ENCODE results near the gene PTPRD.

Gene PTPRD

DNA sequence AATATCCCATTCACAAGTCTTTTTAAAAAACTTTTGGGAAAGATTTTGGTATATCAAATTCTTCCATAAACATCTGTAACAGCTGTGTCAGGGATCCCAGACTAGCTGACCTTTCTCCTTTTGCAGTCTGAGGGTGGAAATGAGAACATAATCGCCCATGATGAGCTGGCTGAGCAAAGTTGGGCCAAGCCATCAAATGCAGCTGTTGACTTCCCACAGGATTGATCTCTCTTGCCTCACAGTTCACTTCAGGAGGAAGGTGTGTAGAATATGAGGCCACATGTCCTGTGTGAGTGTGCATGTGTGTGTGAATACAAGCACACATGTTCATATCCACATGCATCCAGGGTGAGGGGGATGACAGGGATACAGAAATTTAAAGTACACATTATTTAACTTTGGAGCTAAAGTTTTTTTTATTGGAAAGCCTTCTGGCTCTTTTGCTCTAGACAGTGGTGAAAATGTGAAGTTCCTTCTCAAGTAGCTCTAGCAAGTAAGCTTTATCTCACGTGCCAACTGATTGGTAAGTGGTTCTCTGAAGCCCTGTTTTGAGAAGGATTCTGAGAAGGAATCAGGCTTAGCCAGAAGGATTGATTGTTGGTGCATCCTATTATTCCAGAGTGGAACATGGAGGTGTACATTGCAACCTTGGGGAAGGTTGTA, 2344.5 kb downstream of the PTPRD start:
- no peak for DNase-seq (ENCODE audit: low spot score)
- TF ChIP-seq, protein P1, sequence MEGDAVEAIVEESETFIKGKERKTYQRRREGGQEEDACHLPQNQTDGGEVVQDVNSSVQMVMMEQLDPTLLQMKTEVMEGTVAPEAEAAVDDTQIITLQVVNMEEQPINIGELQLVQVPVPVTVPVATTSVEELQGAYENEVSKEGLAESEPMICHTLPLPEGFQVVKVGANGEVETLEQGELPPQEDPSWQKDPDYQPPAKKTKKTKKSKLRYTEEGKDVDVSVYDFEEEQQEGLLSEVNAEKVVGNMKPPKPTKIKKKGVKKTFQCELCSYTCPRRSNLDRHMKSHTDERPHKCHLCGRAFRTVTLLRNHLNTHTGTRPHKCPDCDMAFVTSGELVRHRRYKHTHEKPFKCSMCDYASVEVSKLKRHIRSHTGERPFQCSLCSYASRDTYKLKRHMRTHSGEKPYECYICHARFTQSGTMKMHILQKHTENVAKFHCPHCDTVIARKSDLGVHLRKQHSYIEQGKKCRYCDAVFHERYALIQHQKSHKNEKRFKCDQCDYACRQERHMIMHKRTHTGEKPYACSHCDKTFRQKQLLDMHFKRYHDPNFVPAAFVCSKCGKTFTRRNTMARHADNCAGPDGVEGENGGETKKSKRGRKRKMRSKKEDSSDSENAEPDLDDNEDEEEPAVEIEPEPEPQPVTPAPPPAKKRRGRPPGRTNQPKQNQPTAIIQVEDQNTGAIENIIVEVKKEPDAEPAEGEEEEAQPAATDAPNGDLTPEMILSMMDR (IDR thresholded peaks at IDR 0.05; ENCODE audit: borderline replicate concordance, control extremely low read depth, extremely low read depth, insufficient read depth, missing control alignments), result no peak
- in situ Hi-C loops (cut with MboI; ENCODE audit: low sequenced_read_pairs, unreplicated experiment), result no loop called here

DNA sequence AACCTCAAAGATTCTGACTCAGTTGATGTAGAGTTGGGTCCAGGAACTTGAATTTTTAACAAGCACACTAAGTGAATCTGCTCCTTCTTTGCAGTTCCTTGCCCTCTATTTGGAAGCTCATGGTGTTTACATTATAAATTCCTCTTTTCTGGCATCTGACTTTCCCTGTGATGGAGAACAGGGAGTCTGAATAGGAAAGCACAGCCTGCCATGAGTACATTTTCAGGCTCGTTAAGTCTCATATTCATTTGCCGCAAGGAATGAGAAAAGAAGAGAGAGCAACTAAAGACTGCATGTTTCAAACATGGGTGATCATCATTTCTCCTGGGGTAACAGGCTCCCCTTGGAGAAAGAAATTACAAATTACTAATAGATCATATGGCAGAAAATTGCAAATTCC, 2345.2 kb downstream of the PTPRD start:
- TF ChIP-seq, protein P1 (IDR thresholded peaks at IDR 0.05; ENCODE audit: borderline replicate concordance, control extremely low read depth, extremely low read depth, insufficient read depth, missing control alignments), result no peak
- DNase-seq (ENCODE audit: low spot score), result no peak
- in situ Hi-C loops (cut with MboI; ENCODE audit: low sequenced_read_pairs, unreplicated experiment), result no loop called here

DNA sequence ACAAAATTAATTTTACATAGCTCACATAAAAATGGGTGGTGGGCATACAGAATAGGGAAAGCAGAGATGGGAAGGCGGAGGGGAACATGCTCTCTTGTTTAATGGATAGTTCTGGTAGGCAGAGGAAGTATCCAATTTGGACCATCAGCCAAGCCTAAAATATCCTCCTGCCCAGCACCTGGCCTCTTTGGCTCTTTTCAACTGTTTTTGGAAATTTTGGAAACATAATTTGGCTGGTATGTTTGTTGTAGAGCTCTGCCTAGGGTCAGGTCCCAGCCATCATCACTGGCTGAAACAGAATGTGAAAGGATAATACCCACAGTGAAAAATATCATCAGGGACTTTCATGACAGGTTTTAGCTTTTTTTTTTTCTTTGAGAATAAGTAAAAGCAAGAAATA, 2345.9 kb downstream of the PTPRD start:
- no peak for DNase-seq (ENCODE audit: low spot score)
- TF ChIP-seq, protein P1 (IDR thresholded peaks at IDR 0.05; ENCODE audit: borderline replicate concordance, control extremely low read depth, extremely low read depth, insufficient read depth, missing control alignments), result no peak
- in situ Hi-C loops (cut with MboI; ENCODE audit: low sequenced_read_pairs, unreplicated experiment), result no loop called here

DNA sequence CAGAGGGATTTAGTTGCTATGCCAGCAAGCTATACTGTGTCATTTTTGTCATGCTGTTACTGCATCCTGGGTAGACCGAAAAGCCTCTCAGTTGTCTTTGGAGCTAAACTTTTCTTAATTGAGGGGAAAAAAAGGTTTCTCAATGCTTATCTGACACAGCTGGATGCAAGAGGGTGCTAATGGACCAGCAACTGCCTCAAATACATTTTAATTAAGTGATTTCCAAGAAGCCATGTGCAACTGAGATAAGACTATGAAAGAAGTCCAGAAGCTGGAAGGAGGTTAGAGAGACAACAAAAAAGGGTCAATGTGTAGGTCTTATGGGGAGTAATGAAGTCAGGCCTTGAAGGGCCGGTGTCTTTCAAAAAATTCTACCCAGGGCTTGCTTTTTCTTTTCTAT, 2347.5 kb downstream of the PTPRD start:
- in situ Hi-C loops (cut with MboI; ENCODE audit: low sequenced_read_pairs, unreplicated experiment), result no loop called here
- no peak for DNase-seq (ENCODE audit: low spot score)

More for the DNA sequence above, 2347.5 kb downstream of the PTPRD start:
- TF ChIP-seq, protein P1 (IDR thresholded peaks at IDR 0.05; ENCODE audit: borderline replicate concordance, control extremely low read depth, extremely low read depth, insufficient read depth, missing control alignments), result no peak

Data from GM13976 (cell line).